MCF 10A (cell line): Measurements from ENCODE around the gene WNK1. TPM values are rescaled to one million over a fixed set of nuclear protein-coding genes. Genes with fewer than 3 reads are reported as not detected.

ENCODE experiments used
- BruUV-seq: library from RNA; stranded (reverse); fragments of 400-500 nt; replicated peaks from 2 replicates; lab custom pipeline; 2021; lab: Mats Ljungman, UMichigan
- CTCF ChIA-PET: fragments of 300-600 bp; sonication (Branson Sonifier 250); formaldehyde crosslinking; extraction: SDS; loops from one replicate; lab custom pipeline; 2021; ENCODE audit warnings: antibody characterized with exemption, inconsistent platforms; lab: Yijun Ruan, JAX
- POLR2A ChIA-PET: fragments of 300-600, 350-650 bp; sonication (Branson Sonifier 250); formaldehyde crosslinking; extraction: SDS; loops from one replicate; lab custom pipeline; 2020; ENCODE audit warnings: antibody characterized with exemption, inconsistent platforms; lab: Yijun Ruan, JAX
- DNase-seq: peaks from one replicate; pipeline ENCODE4 v3.0.0-alpha.2; 2018; ENCODE audit not compliant: unreplicated experiment
- H3K27ac Mint-ChIP-seq: one replicate; pipeline ENCODE4 v1.8.0; 2022; ENCODE audit warnings: mild to moderate bottlenecking, low read depth, mixed read lengths; ENCODE audit not compliant: unreplicated experiment
- H3K27me3 Mint-ChIP-seq: one replicate; pipeline ENCODE4 v1.8.0; 2022; ENCODE audit warnings: mixed read lengths; ENCODE audit not compliant: insufficient read depth, unreplicated experiment
- H3K36me3 Mint-ChIP-seq: one replicate; pipeline ENCODE4 v1.8.0; 2022; ENCODE audit warnings: mild to moderate bottlenecking, moderate library complexity, mixed read lengths; ENCODE audit not compliant: insufficient read depth, unreplicated experiment
- H3K4me1 Mint-ChIP-seq: one replicate; pipeline ENCODE4 v1.8.0; 2022; ENCODE audit warnings: mixed read lengths; ENCODE audit not compliant: insufficient read depth, unreplicated experiment
- H3K4me3 Mint-ChIP-seq: one replicate; pipeline ENCODE4 v1.8.0; 2022; ENCODE audit warnings: mild to moderate bottlenecking, moderate library complexity, mixed read lengths; ENCODE audit not compliant: unreplicated experiment
- H3K9me3 Mint-ChIP-seq: one replicate; pipeline ENCODE4 v1.8.0; 2022; ENCODE audit warnings: mixed read lengths; ENCODE audit not compliant: unreplicated experiment
- intact Hi-C: fragments of 100-400 bp; cut with micrococcal nuclease; formaldehyde crosslinking; loops from 2 replicates; pipeline ENCODE4 v1.14.1; 2022
- total RNA-seq: library from RNA; stranded (reverse); gene quantifications from 2 replicates; pipeline ENCODE4 v1.2.3, GENCODE V29; 2022
- TF ChIP-seq, protein P1 (sequence below): fragments of 200-600 bp; IDR thresholded peaks from one replicate; pipeline ENCODE4 v1.8.0; 2022; ENCODE audit warnings: antibody characterized with exemption, mild to moderate bottlenecking; ENCODE audit not compliant: unreplicated experiment

The WNK1 gene
- total RNA-seq, 1 experiment from 2014 or later = 139 TPM

DNA sequence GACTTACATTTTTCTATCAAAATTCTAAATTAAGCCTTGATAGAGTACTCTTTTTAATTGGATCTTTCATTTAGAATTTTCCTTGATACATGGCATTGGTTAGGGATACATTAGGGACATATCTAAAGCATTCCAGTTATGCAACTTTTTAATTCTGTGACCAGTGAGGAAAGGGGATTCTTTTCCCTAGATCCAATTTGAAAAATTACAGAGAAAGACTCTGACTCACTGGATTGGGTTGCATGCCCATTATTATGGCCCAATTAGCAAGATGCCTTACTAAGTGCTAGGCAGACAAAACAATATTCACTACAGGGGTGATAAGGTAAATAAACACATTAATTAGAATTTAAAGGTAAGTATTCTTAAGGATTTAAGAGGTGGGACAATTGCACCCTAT lies 202.4 kb downstream of the WNK1 start:
- Mint-ChIP-seq H3K36me3 (no peaks in the 10 kb centered on the region), H3K27ac (no peak overlapping the region), H3K4me1 (peaks cover 7% of the 10 kb centered on the region), H3K27me3 (no peaks in the 10 kb centered on the region), H3K4me3 (no peak overlapping the region), H3K9me3 (no peaks in the 10 kb centered on the region)
- TF ChIP-seq, protein P1, sequence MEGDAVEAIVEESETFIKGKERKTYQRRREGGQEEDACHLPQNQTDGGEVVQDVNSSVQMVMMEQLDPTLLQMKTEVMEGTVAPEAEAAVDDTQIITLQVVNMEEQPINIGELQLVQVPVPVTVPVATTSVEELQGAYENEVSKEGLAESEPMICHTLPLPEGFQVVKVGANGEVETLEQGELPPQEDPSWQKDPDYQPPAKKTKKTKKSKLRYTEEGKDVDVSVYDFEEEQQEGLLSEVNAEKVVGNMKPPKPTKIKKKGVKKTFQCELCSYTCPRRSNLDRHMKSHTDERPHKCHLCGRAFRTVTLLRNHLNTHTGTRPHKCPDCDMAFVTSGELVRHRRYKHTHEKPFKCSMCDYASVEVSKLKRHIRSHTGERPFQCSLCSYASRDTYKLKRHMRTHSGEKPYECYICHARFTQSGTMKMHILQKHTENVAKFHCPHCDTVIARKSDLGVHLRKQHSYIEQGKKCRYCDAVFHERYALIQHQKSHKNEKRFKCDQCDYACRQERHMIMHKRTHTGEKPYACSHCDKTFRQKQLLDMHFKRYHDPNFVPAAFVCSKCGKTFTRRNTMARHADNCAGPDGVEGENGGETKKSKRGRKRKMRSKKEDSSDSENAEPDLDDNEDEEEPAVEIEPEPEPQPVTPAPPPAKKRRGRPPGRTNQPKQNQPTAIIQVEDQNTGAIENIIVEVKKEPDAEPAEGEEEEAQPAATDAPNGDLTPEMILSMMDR = no peak
- ChIA-PET POLR2A (interaction anchor here (0.7 to 1.0 kb wide), 2 partner anchors 34 to 85 kb away, joined by 3 to 4 read pairs; no protein-coding TSS in a partner anchor), CTCF (interaction anchor here (1.2 kb wide), 1 partner anchor 138 kb away, joined by 4 read pairs; no protein-coding TSS in a partner anchor)
- no peak for DNase-seq
- intact Hi-C loops = no loop called here
- BruUV-seq = no TSS peak

DNA sequence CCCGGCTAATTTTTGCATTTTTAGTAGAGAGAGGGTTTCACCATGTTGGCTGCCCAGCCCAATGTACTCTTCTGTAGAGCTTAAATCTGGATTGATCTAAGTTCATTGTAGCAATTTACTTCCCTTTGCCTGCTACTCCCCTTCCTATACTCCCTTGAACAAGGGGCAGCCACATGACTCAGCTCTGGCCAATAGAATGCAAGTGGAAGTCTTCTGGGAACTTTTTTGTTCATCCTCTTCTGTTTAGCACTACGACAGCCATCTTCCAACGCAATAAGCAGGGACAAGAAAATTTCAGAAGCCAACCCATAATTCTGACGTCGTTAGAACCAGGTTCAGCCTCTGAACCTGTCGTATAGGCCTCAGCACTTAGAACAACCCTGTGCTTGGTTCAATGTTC lies 203.6 kb downstream of the WNK1 start:
- ChIA-PET POLR2A (no interaction called here), CTCF (interaction anchor here (1.0 kb wide), 1 partner anchor 18 kb away, joined by 4 read pairs; no protein-coding TSS in a partner anchor)
- Mint-ChIP-seq H3K36me3 (no peaks in the 10 kb centered on the region), H3K9me3 (no peaks in the 10 kb centered on the region), H3K27ac (no peak overlapping the region), H3K4me1 (peaks cover 7% of the 10 kb centered on the region), H3K27me3 (no peaks in the 10 kb centered on the region), H3K4me3 (no peak overlapping the region)
- TF ChIP-seq, protein P1 = no peak
- BruUV-seq = no TSS peak
- intact Hi-C loops = no loop called here
- no peak for DNase-seq

DNA sequence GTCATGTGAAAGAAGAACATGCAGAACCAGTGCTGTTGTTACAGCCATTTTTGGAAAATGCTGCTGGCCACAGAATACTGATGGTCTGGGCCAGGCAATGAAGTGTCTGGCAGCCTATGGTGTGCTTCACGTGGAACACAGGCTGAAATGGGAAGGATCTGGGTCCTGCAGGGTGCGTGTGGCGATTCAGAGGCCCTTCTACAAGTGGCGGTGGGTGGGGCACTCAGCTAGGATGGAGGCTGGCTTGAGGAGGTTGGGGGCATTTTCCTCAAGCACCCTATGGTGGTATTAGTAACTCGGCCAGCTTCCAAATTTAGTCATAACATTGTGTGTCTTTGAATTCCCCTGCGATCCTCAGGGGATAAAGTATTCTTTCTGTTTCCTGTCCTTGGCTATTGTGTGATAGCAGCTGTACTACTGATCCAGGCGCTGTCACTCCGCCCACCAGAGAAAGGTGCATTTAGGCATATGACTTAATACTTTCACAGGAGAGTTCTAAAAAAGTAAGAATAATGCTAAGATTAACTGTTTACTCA lies 206.3 kb downstream of the WNK1 start:
- no peak overlapping the region for H3K4me3 Mint-ChIP-seq
- H3K27ac Mint-ChIP-seq = no peak overlapping the region
- ChIA-PET CTCF (interaction anchor here (0.5 to 0.8 kb wide), 2 partner anchors 22 to 85 kb away, joined by 3 to 5 read pairs; no protein-coding TSS in a partner anchor), POLR2A (no interaction called here)
- no TSS peak for BruUV-seq
- intact Hi-C loops = no loop called here
- TF ChIP-seq, protein P1 = no peak
- no peak for DNase-seq
- no peaks in the 10 kb centered on the region for H3K9me3 Mint-ChIP-seq
- H3K4me1 Mint-ChIP-seq = peaks cover 4% of the 10 kb centered on the region
- H3K36me3 Mint-ChIP-seq = no peaks in the 10 kb centered on the region
- no peaks in the 10 kb centered on the region for H3K27me3 Mint-ChIP-seq

Other genes with a start within 250 kb of the WNK1 start
- not detected in 2 replicates for gene NINJ2, start 89.1 kb upstream of the WNK1 start, total RNA-seq
- gene RAD52, start 197.1 kb downstream of the WNK1 start, total RNA-seq = 26.0 and 27.9 TPM in 2 replicates
- 55.1 and 86.8 TPM in 2 replicates for gene ERC1, start 238.6 kb downstream of the WNK1 start, total RNA-seq